Measurements from ENCODE around the gene LRRC46.

The LRRC46 gene

GRCh38 chr17:47831003-47831933 lies at the start of gene LRRC46, which contains the start of gene MRPL10:
Gene LRRC46, plus strand, starts transcription at chr17:47831670. Its CDS starts 320 bp downstream, at chr17:47831990.
Gene MRPL10, minus strand, starts transcription at chr17:47831541. Its CDS starts 30 bp downstream, at chr17:47831511.
- H3K4me3 ChIP-seq (ENCODE audit: low read length), result peak within 1 kb of the TSS; percentile 99
- peak within 1 kb of the TSS; percentile 50 for H3K9ac ChIP-seq (ENCODE audit: low read length)
- no peaks in the 10 kb centered on the region for H3K27me3 ChIP-seq (ENCODE audit: control insufficient read depth, insufficient read depth, low read length)
- peaks cover 10% of the 10 kb centered on the region for H3K36me3 ChIP-seq (ENCODE audit: control insufficient read depth, insufficient read depth, low read length)
- peak within 1 kb of the TSS; percentile 77 for H3K27ac ChIP-seq (ENCODE audit: low read depth, low read length)
- H3K4me1 ChIP-seq (ENCODE audit: control insufficient read depth, insufficient read depth, low read length), result peaks cover 11% of the 10 kb centered on the region

GRCh38 chr17:47785538-47786123 lies 45.8 kb upstream of the LRRC46 start:
- H3K27me3 ChIP-seq (ENCODE audit: control insufficient read depth, insufficient read depth, low read length), result peaks cover 4% of the 10 kb centered on the region
- no peak overlapping the region for H3K9ac ChIP-seq (ENCODE audit: low read length)
- no peak overlapping the region for H3K27ac ChIP-seq (ENCODE audit: low read depth, low read length)

GRCh38 chr17:47789611-47790561 lies 41.6 kb upstream of the LRRC46 start:
- Histone ChIP-seq H3K27ac (ENCODE audit: low read depth, low read length) (no peak overlapping the region), H3K4me1 (ENCODE audit: control insufficient read depth, insufficient read depth, low read length) (no peaks in the 10 kb centered on the region), H3K4me3 (ENCODE audit: low read length) (peak overlapping the region; percentile 42), H3K36me3 (ENCODE audit: control insufficient read depth, insufficient read depth, low read length) (no peaks in the 10 kb centered on the region), H3K27me3 (ENCODE audit: control insufficient read depth, insufficient read depth, low read length) (peaks cover 8% of the 10 kb centered on the region), H3K9ac (ENCODE audit: low read length) (no peak overlapping the region)

More at GRCh38 chr17:47785538-47786123, 45.8 kb upstream of the LRRC46 start:
- Histone ChIP-seq H3K4me1 (ENCODE audit: control insufficient read depth, insufficient read depth, low read length) (no peaks in the 10 kb centered on the region), H3K4me3 (ENCODE audit: low read length) (no peak overlapping the region), H3K36me3 (ENCODE audit: control insufficient read depth, insufficient read depth, low read length) (no peaks in the 10 kb centered on the region)

GRCh38 chr17:47791025-47791424 lies 40.4 kb upstream of the LRRC46 start:
- Histone ChIP-seq H3K27ac (ENCODE audit: low read depth, low read length) (peak overlapping the region; percentile 9), H3K4me3 (ENCODE audit: low read length) (no peak overlapping the region), H3K4me1 (ENCODE audit: control insufficient read depth, insufficient read depth, low read length) (no peaks in the 10 kb centered on the region), H3K27me3 (ENCODE audit: control insufficient read depth, insufficient read depth, low read length) (peaks cover 8% of the 10 kb centered on the region), H3K9ac (ENCODE audit: low read length) (no peak overlapping the region), H3K36me3 (ENCODE audit: control insufficient read depth, insufficient read depth, low read length) (no peaks in the 10 kb centered on the region)

- Histone ChIP-seq H3K36me3 (ENCODE audit: control insufficient read depth, insufficient read depth, low read length) (no peaks in the 10 kb centered on the region), H3K4me3 (ENCODE audit: low read length) (no peak overlapping the region), H3K27ac (ENCODE audit: low read depth, low read length) (no peak overlapping the region), H3K4me1 (ENCODE audit: control insufficient read depth, insufficient read depth, low read length) (no peaks in the 10 kb centered on the region), H3K9ac (ENCODE audit: low read length) (no peak overlapping the region), H3K27me3 (ENCODE audit: control insufficient read depth, insufficient read depth, low read length) (peaks cover 8% of the 10 kb centered on the region)
Measured at GRCh38 chr17:47792457-47792856, 39.0 kb upstream of the LRRC46 start.

- Histone ChIP-seq H3K9ac (ENCODE audit: low read length) (no peak overlapping the region), H3K36me3 (ENCODE audit: control insufficient read depth, insufficient read depth, low read length) (no peaks in the 10 kb centered on the region), H3K27ac (ENCODE audit: low read depth, low read length) (no peak overlapping the region), H3K27me3 (ENCODE audit: control insufficient read depth, insufficient read depth, low read length) (peaks cover 6% of the 10 kb centered on the region), H3K4me3 (ENCODE audit: low read length) (no peak overlapping the region), H3K4me1 (ENCODE audit: control insufficient read depth, insufficient read depth, low read length) (no peaks in the 10 kb centered on the region)
Measured at GRCh38 chr17:47792979-47793378, 38.5 kb upstream of the LRRC46 start.

GRCh38 chr17:47797797-47798196 lies 33.7 kb upstream of the LRRC46 start:
- Histone ChIP-seq H3K4me1 (ENCODE audit: control insufficient read depth, insufficient read depth, low read length) (no peaks in the 10 kb centered on the region), H3K36me3 (ENCODE audit: control insufficient read depth, insufficient read depth, low read length) (no peaks in the 10 kb centered on the region), H3K4me3 (ENCODE audit: low read length) (no peak overlapping the region), H3K9ac (ENCODE audit: low read length) (no peak overlapping the region), H3K27ac (ENCODE audit: low read depth, low read length) (no peak overlapping the region), H3K27me3 (ENCODE audit: control insufficient read depth, insufficient read depth, low read length) (no peaks in the 10 kb centered on the region)

- no peak overlapping the region for H3K4me3 ChIP-seq (ENCODE audit: low read length)
- no peaks in the 10 kb centered on the region for H3K36me3 ChIP-seq (ENCODE audit: control insufficient read depth, insufficient read depth, low read length)
- H3K27ac ChIP-seq (ENCODE audit: low read depth, low read length), result no peak overlapping the region
- no peaks in the 10 kb centered on the region for H3K4me1 ChIP-seq (ENCODE audit: control insufficient read depth, insufficient read depth, low read length)
- H3K27me3 ChIP-seq (ENCODE audit: control insufficient read depth, insufficient read depth, low read length), result no peaks in the 10 kb centered on the region
- H3K9ac ChIP-seq (ENCODE audit: low read length), result no peak overlapping the region
Measured at GRCh38 chr17:47800686-47801085, 30.8 kb upstream of the LRRC46 start.

- Histone ChIP-seq H3K27me3 (ENCODE audit: control insufficient read depth, insufficient read depth, low read length) (no peaks in the 10 kb centered on the region), H3K27ac (ENCODE audit: low read depth, low read length) (no peak overlapping the region), H3K4me3 (ENCODE audit: low read length) (no peak overlapping the region), H3K9ac (ENCODE audit: low read length) (no peak overlapping the region), H3K36me3 (ENCODE audit: control insufficient read depth, insufficient read depth, low read length) (no peaks in the 10 kb centered on the region), H3K4me1 (ENCODE audit: control insufficient read depth, insufficient read depth, low read length) (no peaks in the 10 kb centered on the region)
Measured at GRCh38 chr17:47801176-47801765, 30.2 kb upstream of the LRRC46 start.

GRCh38 chr17:47801906-47802305 lies 29.6 kb upstream of the LRRC46 start:
- H3K9ac ChIP-seq (ENCODE audit: low read length), result no peak overlapping the region
- no peak overlapping the region for H3K27ac ChIP-seq (ENCODE audit: low read depth, low read length)
- no peaks in the 10 kb centered on the region for H3K4me1 ChIP-seq (ENCODE audit: control insufficient read depth, insufficient read depth, low read length)
- H3K27me3 ChIP-seq (ENCODE audit: control insufficient read depth, insufficient read depth, low read length), result no peaks in the 10 kb centered on the region
- no peaks in the 10 kb centered on the region for H3K36me3 ChIP-seq (ENCODE audit: control insufficient read depth, insufficient read depth, low read length)
- no peak overlapping the region for H3K4me3 ChIP-seq (ENCODE audit: low read length)

- H3K27me3 ChIP-seq (ENCODE audit: control insufficient read depth, insufficient read depth, low read length), result no peaks in the 10 kb centered on the region
- peaks cover 2% of the 10 kb centered on the region for H3K36me3 ChIP-seq (ENCODE audit: control insufficient read depth, insufficient read depth, low read length)
- no peak overlapping the region for H3K9ac ChIP-seq (ENCODE audit: low read length)
- H3K4me1 ChIP-seq (ENCODE audit: control insufficient read depth, insufficient read depth, low read length), result no peaks in the 10 kb centered on the region
- no peak overlapping the region for H3K27ac ChIP-seq (ENCODE audit: low read depth, low read length)
- no peak overlapping the region for H3K4me3 ChIP-seq (ENCODE audit: low read length)
Measured at GRCh38 chr17:47802341-47803022, 29.0 kb upstream of the LRRC46 start.

All from rectal smooth muscle tissue (tissue), 1 donor.